Stomach (tissue), 9 donors: ENCODE measurements around the gene CELF4. TPM values are rescaled to one million over a fixed set of nuclear protein-coding genes. Genes with fewer than 3 reads are reported as not detected.
A peak's percentile ranks its signal among the peaks of the same experiment; 100 is the strongest.

ENCODE experiments used
- DNase-seq, 2 donors: peaks; one replicate each; pipeline versions ENCODE4 v3.0.0 to v3.0.0-alpha.2; 2013 to 2019
- H3K27ac ChIP-seq, 5 donors: fragments of 200-600 bp in 4 of 5; sonication (generic) in 4 of 5; one replicate each; pipeline ENCODE4 v1.5.1; 2013 to 2019; ENCODE audit warnings: mild to moderate bottlenecking in 1 of 5, moderate library complexity in 1 of 5
- H3K27me3 ChIP-seq, 3 donors: fragments of 200-600 bp; sonication (generic); one replicate each; pipeline ENCODE4 v1.5.1; 2017 to 2019; ENCODE audit warnings: mixed run types in 1 of 3
- H3K36me3 ChIP-seq, 4 donors: fragments of 200-600 bp; sonication (generic); 1 replicate in 3 of 4; 2 replicates in 1 of 4; pipeline ENCODE4 v1.5.1; 2016 to 2019
- H3K4me1 ChIP-seq, 4 donors: fragments of 200-600 bp; sonication (generic); one replicate each; pipeline ENCODE4 v1.5.1; 2016 to 2019
- H3K4me3 ChIP-seq, 4 donors: fragments of 200-600 bp; sonication (generic) in 3 of 4; one replicate each; pipeline ENCODE4 v1.5.1; 2016 to 2019; ENCODE audit warnings: mild to moderate bottlenecking in 1 of 4
- H3K9me3 ChIP-seq, 4 donors: fragments of 200-600 bp; sonication (generic); one replicate each; pipeline ENCODE4 v1.5.1; 2016 to 2019
- EP300 ChIP-seq: sonication (generic); formaldehyde crosslinking; IDR thresholded peaks from one replicate; pipeline ENCODE4 v1.6.1; 2017; ENCODE audit warnings: antibody characterized with exemption
- POLR2A ChIP-seq, 4 donors: fragments of 450-650 bp; IDR thresholded peaks; one replicate each; pipeline ENCODE4 v1.6.1; 2016; ENCODE audit warnings: antibody characterized with exemption in 4 of 4, control low read depth in 2 of 4, mild to moderate bottlenecking in 1 of 4, moderate library complexity in 1 of 4
- POLR2AphosphoS5 ChIP-seq, 3 donors: sonication (generic); formaldehyde crosslinking; IDR thresholded peaks; one replicate each; pipeline ENCODE4 v1.6.1; 2016; ENCODE audit warnings: antibody characterized with exemption in 3 of 3
- WGBS, 5 donors: extraction: QIAGEN DNeasy Blood & Tissue Kit in 3 of 5; methylation state at CpG; one replicate each; pipeline versions ENCODE4 v1.1.5 to v1.1.7; 2013 to 2018; 5-methylcytosine and 5-hydroxymethylcytosine counted together
- intact Hi-C: fragments of 100-400 bp; cut with DNase I; formaldehyde crosslinking; loops from one replicate; pipeline ENCODE4 v1.15.1; 2023; ENCODE audit warnings: low total_unique reads
- polyA plus RNA-seq, 3 donors: library from polyadenylated mRNA; stranded (reverse); fragments of 200-250 nt; gene quantifications; one replicate each; pipeline ENCODE4 v1.2.3, GENCODE V29; 2013
- total RNA-seq, 5 donors: library from RNA; depleted of rRNA; stranded (reverse); fragments of >200 nt; gene quantifications; one replicate each; pipeline versions ENCODE4 v1.1.0 to v1.2.3, GENCODE V29; 2014 to 2016
- TF ChIP-seq, protein P1 (sequence below), 7 experiments: fragments of 450-650 bp in 4 of 7; fragments of 200-600 bp in 3 of 7; sonication (generic) in 3 of 7; IDR thresholded peaks; one replicate each; pipeline ENCODE4 v1.5.1; 2016 to 2019; ENCODE audit warnings: antibody characterized with exemption in 7 of 7, control low read depth in 2 of 7, mild to moderate bottlenecking in 1 of 7
- donor health status: healthy with polysubstance abuse.
- donor health status: Bipolar disorder and iron deficiency.
- donor health status: healthy.

Gene CELF4
- total and polyA plus RNA-seq, 8 donors, result 0.93 to 2.4 (median 1.8) TPM; not detected in 2

DNA sequence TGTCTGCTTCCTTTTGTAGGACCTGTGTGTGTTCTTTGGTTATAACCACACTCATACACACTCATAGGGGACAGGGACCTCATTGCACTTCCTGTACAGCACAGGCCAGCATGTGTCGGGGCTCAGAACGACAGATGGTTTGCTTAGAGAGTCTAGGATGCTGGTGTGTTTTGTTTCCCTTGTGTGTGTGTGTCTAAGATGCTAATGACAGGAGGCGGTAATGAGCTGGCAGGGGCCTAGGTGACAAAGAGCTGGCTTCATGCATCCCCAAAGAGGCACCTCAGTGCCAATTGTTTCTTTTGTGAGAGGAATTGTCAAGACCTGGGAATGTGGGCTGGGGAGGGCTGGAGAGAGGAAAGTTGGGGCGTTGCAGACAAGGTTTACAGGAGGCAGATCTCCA, 66.6 kb downstream of the CELF4 start:
- no peaks in the 10 kb centered on the region for H3K4me1 ChIP-seq
- H3K9me3 ChIP-seq, result no peaks in the 10 kb centered on the region
- 52 to 70% (median 62%) methylated on average over 4 of the region's 4 CpGs for WGBS, 5 donors
- no peak overlapping the region for H3K27ac ChIP-seq
- H3K4me3 ChIP-seq, result no peak overlapping the region
- TF ChIP-seq POLR2AphosphoS5 (IDR thresholded peaks at IDR 0.05), result no peak
- TF ChIP-seq, protein P1, sequence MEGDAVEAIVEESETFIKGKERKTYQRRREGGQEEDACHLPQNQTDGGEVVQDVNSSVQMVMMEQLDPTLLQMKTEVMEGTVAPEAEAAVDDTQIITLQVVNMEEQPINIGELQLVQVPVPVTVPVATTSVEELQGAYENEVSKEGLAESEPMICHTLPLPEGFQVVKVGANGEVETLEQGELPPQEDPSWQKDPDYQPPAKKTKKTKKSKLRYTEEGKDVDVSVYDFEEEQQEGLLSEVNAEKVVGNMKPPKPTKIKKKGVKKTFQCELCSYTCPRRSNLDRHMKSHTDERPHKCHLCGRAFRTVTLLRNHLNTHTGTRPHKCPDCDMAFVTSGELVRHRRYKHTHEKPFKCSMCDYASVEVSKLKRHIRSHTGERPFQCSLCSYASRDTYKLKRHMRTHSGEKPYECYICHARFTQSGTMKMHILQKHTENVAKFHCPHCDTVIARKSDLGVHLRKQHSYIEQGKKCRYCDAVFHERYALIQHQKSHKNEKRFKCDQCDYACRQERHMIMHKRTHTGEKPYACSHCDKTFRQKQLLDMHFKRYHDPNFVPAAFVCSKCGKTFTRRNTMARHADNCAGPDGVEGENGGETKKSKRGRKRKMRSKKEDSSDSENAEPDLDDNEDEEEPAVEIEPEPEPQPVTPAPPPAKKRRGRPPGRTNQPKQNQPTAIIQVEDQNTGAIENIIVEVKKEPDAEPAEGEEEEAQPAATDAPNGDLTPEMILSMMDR (IDR thresholded peaks at IDR 0.05), result no peak
- TF ChIP-seq EP300, result no peak
- no peak for TF ChIP-seq POLR2A (IDR thresholded peaks at IDR 0.05)
- intact Hi-C loops, result loop anchor here (10.0 kb wide), 1 partner anchor 64 kb away; no protein-coding TSS in a partner anchor
- no peaks in the 10 kb centered on the region for H3K36me3 ChIP-seq
- peaks cover 0 to 3% (median 0%) of the 10 kb centered on the region in 3 donors for H3K27me3 ChIP-seq
- DNase-seq, result peak in 1 of 2 donors; percentile 37

DNA sequence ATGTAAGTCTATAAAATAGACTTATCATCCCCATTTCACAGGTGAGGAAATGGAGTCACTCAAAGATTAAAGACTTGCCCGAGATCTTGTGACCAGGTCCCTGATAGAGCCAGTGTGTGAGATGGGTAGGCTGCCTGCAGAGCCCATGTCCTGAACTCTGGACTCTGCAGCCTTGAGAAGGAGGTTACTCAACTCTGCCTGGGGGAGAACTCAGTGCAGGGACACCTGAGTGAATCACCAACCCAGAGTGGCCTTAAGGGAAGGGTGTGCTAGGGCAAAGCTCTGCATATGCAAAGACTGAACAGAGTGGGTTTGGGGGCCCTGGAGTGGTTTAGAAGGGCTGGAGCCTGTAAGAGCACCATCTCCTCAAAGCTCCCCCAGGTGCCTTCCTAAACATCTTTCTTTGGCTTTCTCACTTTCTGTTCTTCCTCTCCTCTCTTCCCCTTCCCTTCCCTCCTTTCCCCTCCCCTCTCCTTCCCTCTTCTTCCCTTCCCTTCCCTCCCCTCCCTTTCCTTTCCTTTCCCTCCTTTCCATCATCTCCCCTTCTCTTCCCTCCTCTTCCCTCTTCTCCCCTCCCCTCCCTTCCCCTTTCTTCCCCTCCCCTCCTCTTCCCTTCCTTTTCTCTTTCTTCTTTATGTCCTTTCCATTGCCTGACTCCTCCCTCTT, 67.6 kb downstream of the CELF4 start:
- 76 to 94% (median 89%) methylated on average over 1 of the region's 1 CpG for whole genome bisulfite sequencing, 5 donors
- TF ChIP-seq, protein P1 (IDR thresholded peaks at IDR 0.05), result no peak
- TF ChIP-seq POLR2AphosphoS5 (IDR thresholded peaks at IDR 0.05), result no peak
- no peak for TF ChIP-seq EP300
- TF ChIP-seq POLR2A (IDR thresholded peaks at IDR 0.05), result no peak
- H3K9me3 ChIP-seq, result no peaks in the 10 kb centered on the region

DNA sequence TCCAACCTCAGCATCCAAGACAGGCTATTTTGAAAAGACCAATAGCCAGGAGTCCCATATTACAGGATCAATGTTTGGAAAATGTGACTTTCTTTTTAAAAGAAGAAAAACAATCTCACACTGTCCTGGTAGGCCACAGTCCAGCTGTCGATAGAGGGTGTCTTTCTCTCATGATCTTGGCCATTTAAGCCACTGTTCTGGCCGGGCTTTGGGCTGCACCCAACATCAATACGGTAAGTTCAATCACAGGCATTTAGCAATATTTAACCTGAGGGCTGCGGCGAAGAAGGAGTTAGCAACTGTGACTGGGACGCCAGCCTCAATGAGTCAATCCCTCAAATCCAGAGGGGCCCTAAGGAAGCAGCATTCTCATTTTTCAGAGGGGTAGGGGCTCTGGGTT, 69.0 kb downstream of the CELF4 start:
- Histone ChIP-seq H3K27me3 (peaks cover 0 to 14% (median 0%) of the 10 kb centered on the region in 3 donors), H3K9me3 (no peaks in the 10 kb centered on the region), H3K27ac (no peak overlapping the region), H3K36me3 (no peaks in the 10 kb centered on the region), H3K4me3 (no peak overlapping the region), H3K4me1 (no peaks in the 10 kb centered on the region)
- WGBS, 5 donors, result 77 to 86% (median 84%) methylated on average over 6 of the region's 6 CpGs
- no peak for TF ChIP-seq POLR2A (IDR thresholded peaks at IDR 0.05)
- no peak for TF ChIP-seq POLR2AphosphoS5 (IDR thresholded peaks at IDR 0.05)
- TF ChIP-seq EP300, result no peak
- TF ChIP-seq, protein P1 (IDR thresholded peaks at IDR 0.05), result no peak
- DNase-seq, result no peak
- intact Hi-C loops, result loop anchor here (10.0 kb wide), 1 partner anchor 62 kb away; no protein-coding TSS in a partner anchor

More for the DNA sequence above, 67.6 kb downstream of the CELF4 start:
- Histone ChIP-seq H3K4me1 (no peaks in the 10 kb centered on the region), H3K27me3 (peaks cover 0 to 5% (median 0%) of the 10 kb centered on the region in 3 donors), H3K4me3 (no peak overlapping the region), H3K27ac (no peak overlapping the region), H3K36me3 (no peaks in the 10 kb centered on the region)
- intact Hi-C loops, result loop anchor here (10.0 kb wide), 1 partner anchor 63 kb away; no protein-coding TSS in a partner anchor
- DNase-seq, result no peak

DNA sequence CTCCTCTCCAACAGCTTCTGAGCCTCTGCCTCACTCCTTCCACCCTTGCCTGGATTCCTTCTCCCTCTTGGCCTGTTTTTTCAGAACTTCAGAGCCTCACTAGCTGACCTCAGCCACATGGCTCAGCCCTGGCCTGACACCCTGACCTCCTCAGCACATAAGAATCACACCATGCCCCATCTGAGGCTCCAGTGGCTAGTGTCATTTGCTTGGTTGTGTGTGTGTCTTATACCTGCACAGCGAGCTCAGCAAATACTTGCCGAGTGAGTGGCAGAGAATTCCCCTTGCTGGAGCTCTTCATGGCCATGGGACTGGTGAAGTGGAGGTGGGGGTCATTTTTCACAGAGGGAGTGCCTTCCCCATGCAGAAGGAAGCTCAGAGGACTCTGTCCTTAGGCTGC, 70.2 kb downstream of the CELF4 start:
- intact Hi-C loops, result loop anchor here (10.0 kb wide), 1 partner anchor 61 kb away; no protein-coding TSS in a partner anchor
- Histone ChIP-seq H3K9me3 (no peaks in the 10 kb centered on the region), H3K27ac (no peak overlapping the region), H3K27me3 (peaks cover 0 to 26% (median 0%) of the 10 kb centered on the region in 3 donors), H3K4me3 (no peak overlapping the region), H3K36me3 (no peaks in the 10 kb centered on the region), H3K4me1 (no peaks in the 10 kb centered on the region)
- TF ChIP-seq, protein P1 (IDR thresholded peaks at IDR 0.05), result no peak
- TF ChIP-seq POLR2AphosphoS5 (IDR thresholded peaks at IDR 0.05), result no peak
- no peak for TF ChIP-seq EP300
- no peak for TF ChIP-seq POLR2A (IDR thresholded peaks at IDR 0.05)
- DNase-seq, result no peak
- WGBS, 5 donors, result 57 to 79% (median 69%) methylated on average over 2 of the region's 2 CpGs
